Cardiac muscle cell (in vitro differentiated cells and primary cell): ENCODE data around the gene HTR2A. TPM values are rescaled to one million over a fixed set of nuclear protein-coding genes. Genes with fewer than 3 reads are reported as not detected.

Source experiments
- DNase-seq, 2 donors: peaks; one replicate each; pipeline versions ENCODE4 v3.0.0 to v3.0.0-alpha.2; 2010 to 2017; ENCODE audit warnings: low read depth in 1 of 2, low spot score in 1 of 2
- H3K27ac ChIP-seq: fragments of 200-600 bp; sonication (generic); 2 replicates; pipeline ENCODE4 v1.5.1; 2016
- H3K27me3 ChIP-seq: fragments of 200-600 bp; sonication (generic); 2 replicates; pipeline ENCODE4 v1.6.0; 2016; ENCODE audit warnings: control low read depth
- H3K36me3 ChIP-seq: fragments of 200-600 bp; sonication (generic); 2 replicates; pipeline ENCODE4 v1.5.1; 2016; ENCODE audit warnings: control low read depth
- H3K4me1 ChIP-seq: fragments of 200-600 bp; sonication (generic); 2 replicates; pipeline ENCODE4 v1.8.1; 2017; ENCODE audit warnings: low read depth, mild to moderate bottlenecking, mixed run types
- H3K4me3 ChIP-seq: fragments of 200-600 bp; sonication (generic); 2 replicates; pipeline ENCODE4 v1.5.1; 2016; ENCODE audit warnings: mild to moderate bottlenecking
- H3K9me3 ChIP-seq: fragments of 200-600 bp; sonication (generic); 2 replicates; pipeline ENCODE4 v1.5.1; 2017; ENCODE audit warnings: low read depth, mild to moderate bottlenecking, control low read depth
- polyA plus RNA-seq: library from polyadenylated mRNA; unstranded; fragments of >200 nt; fragmentation: Nextera tagmentation; extraction: Ambion mirVana; gene quantifications from 2 replicates; pipeline ENCODE4 v1.2.1, GENCODE V29; 2016
- total RNA-seq: library from RNA; depleted of rRNA; stranded (reverse); fragments of >200 nt; gene quantifications from 2 replicates; pipeline ENCODE4 v1.2.3, GENCODE V29; 2016
- TF ChIP-seq, protein P1 (sequence below): IDR thresholded peaks from 2 replicates; pipeline ENCODE4 v1.5.1; 2012; ENCODE audit warnings: low read depth, mild to moderate bottlenecking, low read length

The HTR2A gene
- total and polyA plus RNA-seq, 2 experiments from 2014 or later = not detected

DNA sequence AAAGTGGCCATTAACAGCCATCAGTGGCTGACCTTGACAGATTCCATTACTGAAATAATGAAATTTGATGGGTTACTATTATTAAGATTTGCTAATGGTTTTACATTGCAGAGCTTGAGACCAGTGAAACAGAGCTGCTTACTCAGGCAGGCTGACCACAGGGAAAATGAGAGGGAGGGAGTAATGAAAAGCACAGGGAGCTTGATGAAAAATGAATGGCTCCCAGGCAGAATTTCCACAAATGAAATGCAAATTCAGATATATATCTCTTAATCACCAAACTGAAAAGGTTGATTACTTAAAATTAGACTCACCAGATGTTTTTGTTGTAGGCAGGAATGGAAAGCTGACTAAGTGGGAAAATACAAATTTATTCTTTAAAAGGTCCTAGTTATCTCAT, 36.1 kb downstream of the HTR2A start:
- DNase-seq = no peak
- no peaks in the 10 kb centered on the region for H3K27me3 ChIP-seq
- no peaks in the 10 kb centered on the region for H3K36me3 ChIP-seq
- H3K27ac ChIP-seq = no peak overlapping the region
- TF ChIP-seq, protein P1, sequence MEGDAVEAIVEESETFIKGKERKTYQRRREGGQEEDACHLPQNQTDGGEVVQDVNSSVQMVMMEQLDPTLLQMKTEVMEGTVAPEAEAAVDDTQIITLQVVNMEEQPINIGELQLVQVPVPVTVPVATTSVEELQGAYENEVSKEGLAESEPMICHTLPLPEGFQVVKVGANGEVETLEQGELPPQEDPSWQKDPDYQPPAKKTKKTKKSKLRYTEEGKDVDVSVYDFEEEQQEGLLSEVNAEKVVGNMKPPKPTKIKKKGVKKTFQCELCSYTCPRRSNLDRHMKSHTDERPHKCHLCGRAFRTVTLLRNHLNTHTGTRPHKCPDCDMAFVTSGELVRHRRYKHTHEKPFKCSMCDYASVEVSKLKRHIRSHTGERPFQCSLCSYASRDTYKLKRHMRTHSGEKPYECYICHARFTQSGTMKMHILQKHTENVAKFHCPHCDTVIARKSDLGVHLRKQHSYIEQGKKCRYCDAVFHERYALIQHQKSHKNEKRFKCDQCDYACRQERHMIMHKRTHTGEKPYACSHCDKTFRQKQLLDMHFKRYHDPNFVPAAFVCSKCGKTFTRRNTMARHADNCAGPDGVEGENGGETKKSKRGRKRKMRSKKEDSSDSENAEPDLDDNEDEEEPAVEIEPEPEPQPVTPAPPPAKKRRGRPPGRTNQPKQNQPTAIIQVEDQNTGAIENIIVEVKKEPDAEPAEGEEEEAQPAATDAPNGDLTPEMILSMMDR = no peak
- H3K4me1 ChIP-seq = no peaks in the 10 kb centered on the region
- no peaks in the 10 kb centered on the region for H3K9me3 ChIP-seq
- no peak overlapping the region for H3K4me3 ChIP-seq

DNA sequence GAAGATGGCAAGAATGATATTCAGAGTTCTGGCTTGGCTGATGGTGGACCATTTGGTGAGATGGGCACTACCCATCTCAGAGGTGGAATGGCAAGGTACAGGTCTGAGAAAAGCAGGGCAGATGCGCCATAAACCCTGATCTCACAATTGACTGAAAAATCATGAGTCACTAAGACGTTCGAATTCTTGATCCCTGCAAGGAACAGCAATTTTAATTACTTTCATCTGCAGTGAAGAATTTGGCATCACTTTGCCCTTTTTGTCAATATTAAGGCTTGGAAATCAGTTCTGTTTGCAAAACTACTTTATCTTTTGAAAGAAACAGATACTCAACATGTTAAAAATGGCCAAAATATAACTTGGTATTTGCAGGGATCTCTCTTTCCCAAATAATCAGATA, 38.1 kb downstream of the HTR2A start:
- Histone ChIP-seq H3K4me1 (no peaks in the 10 kb centered on the region), H3K9me3 (no peaks in the 10 kb centered on the region), H3K27ac (no peak overlapping the region), H3K4me3 (no peak overlapping the region), H3K27me3 (no peaks in the 10 kb centered on the region), H3K36me3 (no peaks in the 10 kb centered on the region)
- TF ChIP-seq, protein P1 = no peak
- DNase-seq = no peak

DNA sequence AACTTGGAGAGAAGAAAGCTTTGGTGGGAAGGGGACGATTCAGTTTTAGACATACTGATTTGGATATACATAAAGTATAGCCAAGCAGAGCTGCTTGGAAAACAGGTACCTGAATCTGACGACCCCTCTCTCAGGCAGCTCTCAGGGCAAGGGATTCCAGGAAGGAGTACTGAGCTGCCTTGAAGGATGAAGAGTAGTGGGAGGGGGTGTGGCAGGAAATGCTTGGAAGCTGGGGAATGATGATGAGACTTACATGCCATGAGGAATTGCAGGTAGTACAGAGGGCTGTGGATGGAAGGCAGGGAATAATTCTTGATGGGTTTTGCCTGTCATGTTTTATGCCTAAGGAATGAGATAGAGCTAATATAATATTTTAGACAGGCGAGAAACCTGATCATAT, 38.7 kb downstream of the HTR2A start:
- DNase-seq = no peak
- Histone ChIP-seq H3K4me3 (no peak overlapping the region), H3K27me3 (no peaks in the 10 kb centered on the region), H3K36me3 (no peaks in the 10 kb centered on the region), H3K4me1 (no peaks in the 10 kb centered on the region), H3K27ac (no peak overlapping the region), H3K9me3 (no peaks in the 10 kb centered on the region)
- TF ChIP-seq, protein P1 = no peak

DNA sequence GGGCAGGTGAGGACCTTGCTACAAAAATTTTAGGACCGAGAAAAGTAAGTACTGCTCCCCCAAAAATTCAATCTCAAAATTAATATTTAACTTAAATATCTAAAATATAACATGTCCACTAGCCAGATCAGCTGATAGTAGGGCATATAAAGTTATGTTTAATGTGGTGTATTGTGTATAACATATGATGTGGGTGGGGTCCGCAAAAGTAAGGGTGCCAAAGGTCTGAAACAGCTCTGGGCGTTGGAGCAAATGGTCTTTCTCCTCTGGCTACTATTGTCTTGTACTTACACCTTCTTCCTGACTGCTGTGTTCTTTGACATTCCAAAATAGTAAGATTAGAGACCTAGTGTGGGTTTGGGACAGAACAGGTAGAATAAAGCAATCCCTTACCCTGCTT, 41.2 kb downstream of the HTR2A start:
- no peak for DNase-seq
- Histone ChIP-seq H3K4me1 (no peaks in the 10 kb centered on the region), H3K36me3 (no peaks in the 10 kb centered on the region), H3K27ac (no peak overlapping the region), H3K9me3 (no peaks in the 10 kb centered on the region), H3K27me3 (no peaks in the 10 kb centered on the region), H3K4me3 (no peak overlapping the region)
- TF ChIP-seq, protein P1 = no peak

DNA sequence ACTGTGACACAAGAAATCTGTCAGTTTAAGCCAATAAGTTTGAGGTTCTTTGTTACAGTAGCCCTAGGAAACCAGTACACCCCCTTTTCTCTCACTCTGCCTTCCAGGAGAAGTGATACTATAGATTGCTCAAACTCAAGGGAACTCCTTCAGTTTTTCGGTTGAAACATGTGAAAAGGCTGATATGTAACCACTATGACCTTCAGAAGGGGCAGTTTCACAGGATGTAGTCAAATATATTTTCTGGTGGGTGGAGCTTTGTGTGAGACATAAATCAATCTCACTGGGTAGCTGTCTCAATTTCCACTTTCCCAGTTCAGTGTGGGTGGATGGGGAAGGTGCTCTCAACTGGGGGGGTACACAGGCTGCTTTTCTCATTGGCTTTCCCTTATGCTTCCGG, 41.7 kb downstream of the HTR2A start:
- Histone ChIP-seq H3K9me3 (no peaks in the 10 kb centered on the region), H3K4me3 (no peak overlapping the region), H3K27ac (no peak overlapping the region), H3K4me1 (no peaks in the 10 kb centered on the region), H3K27me3 (no peaks in the 10 kb centered on the region), H3K36me3 (no peaks in the 10 kb centered on the region)
- TF ChIP-seq, protein P1 = no peak
- no peak for DNase-seq

DNA sequence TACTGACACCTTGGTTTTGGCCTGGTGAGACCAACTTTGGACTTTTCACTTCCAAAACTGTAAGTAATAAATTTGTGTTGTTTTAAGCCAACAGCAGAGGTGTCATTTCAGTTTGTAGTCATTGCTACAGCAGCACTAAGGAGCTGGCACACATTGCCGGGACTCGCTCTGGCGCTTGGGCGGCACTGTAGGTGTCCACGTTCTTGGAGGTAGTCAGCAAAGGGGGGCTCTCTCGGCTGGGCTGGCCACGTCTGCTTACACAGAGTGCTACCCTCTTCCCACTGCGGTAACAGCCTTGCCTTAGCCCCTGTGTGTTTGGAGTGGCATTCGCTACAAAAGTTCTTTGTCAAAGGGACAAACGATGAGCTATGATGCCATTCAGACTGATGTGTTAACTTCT, 44.7 kb downstream of the HTR2A start:
- no peaks in the 10 kb centered on the region for H3K9me3 ChIP-seq
- H3K27ac ChIP-seq = no peak overlapping the region
- H3K4me1 ChIP-seq = no peaks in the 10 kb centered on the region
- no peak for DNase-seq
- H3K27me3 ChIP-seq = no peaks in the 10 kb centered on the region
- H3K36me3 ChIP-seq = no peaks in the 10 kb centered on the region
- no peak overlapping the region for H3K4me3 ChIP-seq
- TF ChIP-seq, protein P1 = no peak
